OCI-LY3 (cell line): ENCODE measurements around the gene POU5F2.

ENCODE experiments used
- H2AFZ ChIP-seq: fragments of 200-600, 300-600 bp; shearing (Covaris generic); 2 replicates; pipeline ENCODE4 v1.6.0; 2014; ENCODE audit warnings: antibody characterized with exemption, low read depth, low read length
- H3K27ac ChIP-seq: fragments of 200-600, 300-600 bp; sonication (generic); 2 replicates; pipeline ENCODE4 v1.5.1; 2014; ENCODE audit warnings: mild to moderate bottlenecking, low read length, moderate library complexity, mixed read lengths
- H3K27me3 ChIP-seq: fragments of 200-600, 300-600 bp; sonication (generic); 2 replicates; pipeline ENCODE4 v1.6.1; 2014; ENCODE audit warnings: low read depth, low read length, mixed read lengths
- H3K36me3 ChIP-seq: fragments of 200-600, 300-600 bp; sonication (generic); replicated peaks from 2 replicates; pipeline ENCODE3; 2014; ENCODE audit warnings: low read depth, low read length, mixed read lengths
- H3K4me1 ChIP-seq: fragments of 300-600, 200-600 bp; sonication (generic); 2 replicates; pipeline ENCODE4 v1.6.1; 2014; ENCODE audit warnings: low read length, mixed read lengths
- H3K4me2 ChIP-seq: fragments of 200-600, 300-600 bp; sonication (generic); 2 replicates; pipeline ENCODE4 v1.6.1; 2014; ENCODE audit warnings: low read length, mixed read lengths
- H3K4me3 ChIP-seq: fragments of 300-600, 200-600 bp; sonication (generic); 2 replicates; pipeline ENCODE4 v1.5.1; 2014; ENCODE audit warnings: antibody characterized with exemption, mild to moderate bottlenecking, low read length, moderate library complexity
- H3K79me2 ChIP-seq: fragments of 300-600, 200-600 bp; shearing (Covaris generic); 2 replicates; pipeline ENCODE4 v1.6.1; 2014; ENCODE audit warnings: mild to moderate bottlenecking, low read length, mixed read lengths
- H3K9ac ChIP-seq: fragments of 300-600, 200-600 bp; shearing (Covaris generic); 2 replicates; pipeline ENCODE4 v1.6.0; 2014; ENCODE audit warnings: mild to moderate bottlenecking, low read length, moderate library complexity
- H3K9me3 ChIP-seq: fragments of 200-600, 300-600 bp; shearing (Covaris generic); 2 replicates; pipeline ENCODE4 v1.6.1; 2014; ENCODE audit warnings: low read length, mixed read lengths; ENCODE audit not compliant: insufficient read depth
- H4K20me1 ChIP-seq: fragments of 200-600, 300-600 bp; sonication (generic); 2 replicates; pipeline ENCODE4 v1.6.1; 2016; ENCODE audit warnings: low read length, mixed read lengths; ENCODE audit not compliant: insufficient read depth
- EZH2phosphoT487 ChIP-seq: fragments of 200-600 bp; shearing (Covaris generic); IDR thresholded peaks from 2 replicates; pipeline ENCODE4 v1.6.1; 2018; ENCODE audit warnings: antibody characterized with exemption, mixed run types, low read depth
- TF ChIP-seq, protein P1 (sequence below): fragments of 200-600, 300-600 bp; sonication (generic); IDR thresholded peaks from 2 replicates; pipeline ENCODE4 v1.5.1; 2014; ENCODE audit warnings: antibody characterized with exemption, low read length, low read depth

Gene POU5F2

GRCh38 chr5:93723681-93724080 lies 17.7 kb downstream of the POU5F2 start:
- Histone ChIP-seq H3K79me2 (no peaks in the 10 kb centered on the region), H3K27me3 (no peaks in the 10 kb centered on the region), H3K9me3 (no peaks in the 10 kb centered on the region), H3K36me3 (no peaks in the 10 kb centered on the region), H3K4me3 (no peak overlapping the region), H3K4me2 (no peak overlapping the region), H3K9ac (no peak overlapping the region), H3K4me1 (no peaks in the 10 kb centered on the region), H3K27ac (no peak overlapping the region), H4K20me1 (no peaks in the 10 kb centered on the region), H2AFZ (no peak overlapping the region)
- TF ChIP-seq, protein P1, sequence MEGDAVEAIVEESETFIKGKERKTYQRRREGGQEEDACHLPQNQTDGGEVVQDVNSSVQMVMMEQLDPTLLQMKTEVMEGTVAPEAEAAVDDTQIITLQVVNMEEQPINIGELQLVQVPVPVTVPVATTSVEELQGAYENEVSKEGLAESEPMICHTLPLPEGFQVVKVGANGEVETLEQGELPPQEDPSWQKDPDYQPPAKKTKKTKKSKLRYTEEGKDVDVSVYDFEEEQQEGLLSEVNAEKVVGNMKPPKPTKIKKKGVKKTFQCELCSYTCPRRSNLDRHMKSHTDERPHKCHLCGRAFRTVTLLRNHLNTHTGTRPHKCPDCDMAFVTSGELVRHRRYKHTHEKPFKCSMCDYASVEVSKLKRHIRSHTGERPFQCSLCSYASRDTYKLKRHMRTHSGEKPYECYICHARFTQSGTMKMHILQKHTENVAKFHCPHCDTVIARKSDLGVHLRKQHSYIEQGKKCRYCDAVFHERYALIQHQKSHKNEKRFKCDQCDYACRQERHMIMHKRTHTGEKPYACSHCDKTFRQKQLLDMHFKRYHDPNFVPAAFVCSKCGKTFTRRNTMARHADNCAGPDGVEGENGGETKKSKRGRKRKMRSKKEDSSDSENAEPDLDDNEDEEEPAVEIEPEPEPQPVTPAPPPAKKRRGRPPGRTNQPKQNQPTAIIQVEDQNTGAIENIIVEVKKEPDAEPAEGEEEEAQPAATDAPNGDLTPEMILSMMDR, result no peak
- TF ChIP-seq EZH2phosphoT487, result no peak

DNA sequence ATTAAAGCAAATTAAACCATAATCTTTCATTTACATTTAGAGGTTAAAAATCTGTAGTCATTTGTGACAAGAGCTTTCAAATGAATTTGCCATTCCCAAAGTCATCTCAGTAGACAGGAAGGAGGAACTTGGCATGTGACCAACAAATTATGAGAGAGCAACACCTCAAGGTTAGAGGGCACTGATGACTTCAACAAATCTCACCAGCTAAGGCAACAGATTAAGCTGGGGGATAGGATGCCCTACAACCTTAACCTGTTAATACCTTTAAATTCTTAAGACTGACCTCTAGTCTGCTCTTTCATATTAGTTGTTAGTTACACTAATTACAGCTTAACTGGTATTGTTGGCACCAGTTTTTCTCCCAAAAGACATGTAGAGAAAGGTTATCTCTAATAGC lies 18.4 kb downstream of the POU5F2 start:
- Histone ChIP-seq H3K9ac (no peak overlapping the region), H3K4me1 (no peaks in the 10 kb centered on the region), H3K79me2 (no peaks in the 10 kb centered on the region), H2AFZ (no peak overlapping the region), H3K4me3 (no peak overlapping the region), H3K27ac (no peak overlapping the region), H4K20me1 (no peaks in the 10 kb centered on the region), H3K4me2 (no peak overlapping the region), H3K36me3 (no peaks in the 10 kb centered on the region), H3K9me3 (no peaks in the 10 kb centered on the region), H3K27me3 (no peaks in the 10 kb centered on the region)
- TF ChIP-seq EZH2phosphoT487, result no peak
- TF ChIP-seq, protein P1, result no peak

GRCh38 chr5:93722588-93722987 lies 18.8 kb downstream of the POU5F2 start:
- Histone ChIP-seq H3K4me1 (no peaks in the 10 kb centered on the region), H3K9ac (no peak overlapping the region), H3K4me2 (no peak overlapping the region), H4K20me1 (no peaks in the 10 kb centered on the region), H3K9me3 (no peaks in the 10 kb centered on the region), H2AFZ (no peak overlapping the region), H3K4me3 (no peak overlapping the region), H3K27ac (no peak overlapping the region), H3K36me3 (no peaks in the 10 kb centered on the region), H3K79me2 (no peaks in the 10 kb centered on the region), H3K27me3 (no peaks in the 10 kb centered on the region)
- TF ChIP-seq, protein P1, result no peak
- no peak for TF ChIP-seq EZH2phosphoT487

DNA sequence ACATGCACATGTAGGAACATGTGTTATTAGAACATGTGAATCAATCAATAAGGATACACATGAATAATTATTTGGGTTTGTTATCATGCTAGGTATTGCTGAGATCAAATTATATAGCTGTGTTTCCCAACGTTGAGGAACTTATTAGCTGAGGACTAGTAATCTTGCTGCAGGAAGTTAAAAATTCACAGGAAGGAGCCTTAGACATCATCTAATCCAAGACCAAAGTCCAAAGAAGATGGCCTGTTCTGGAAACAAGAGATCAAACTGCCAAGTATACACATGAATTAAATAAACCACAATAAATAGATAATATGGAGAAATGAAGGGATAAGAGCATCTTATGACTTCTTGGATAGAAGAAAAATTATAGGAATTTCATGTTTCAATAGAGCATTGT lies 19.9 kb downstream of the POU5F2 start:
- Histone ChIP-seq H3K27ac (no peak overlapping the region), H3K27me3 (no peaks in the 10 kb centered on the region), H4K20me1 (no peaks in the 10 kb centered on the region), H3K4me3 (no peak overlapping the region), H3K36me3 (no peaks in the 10 kb centered on the region), H3K4me2 (no peak overlapping the region), H2AFZ (no peak overlapping the region), H3K79me2 (no peaks in the 10 kb centered on the region), H3K9me3 (no peaks in the 10 kb centered on the region), H3K9ac (no peak overlapping the region), H3K4me1 (no peaks in the 10 kb centered on the region)
- TF ChIP-seq, protein P1, result no peak
- TF ChIP-seq EZH2phosphoT487, result no peak
